PC-3 (cell line): ENCODE results near the gene SIN3B. TPM values are rescaled to one million over a fixed set of nuclear protein-coding genes. Genes with fewer than 3 reads are reported as not detected.

Experiments used
- ATAC-seq: fragments of 200-7000 bp; cut with Tn5 transposase; 2 replicates; pipeline ENCODE4 v1.9.1; 2020; ENCODE audit warnings: mild to moderate bottlenecking, moderate library complexity
- BruUV-seq: library from RNA; stranded (reverse); fragments of 400-500 nt; replicated peaks from 2 replicates; lab custom pipeline; 2021; lab: Mats Ljungman, UMichigan
- CTCF ChIA-PET: fragments of 300-600 bp; sonication (Branson Sonifier 250); formaldehyde crosslinking; loops from one replicate; lab custom pipeline; 2022; ENCODE audit warnings: antibody characterized with exemption; lab: Charles Lee
- POLR2A ChIA-PET: fragments of 300-600 bp; sonication (Branson Sonifier 250); formaldehyde crosslinking; loops from one replicate; lab custom pipeline; 2022; ENCODE audit warnings: antibody characterized with exemption; ENCODE audit not compliant: unreplicated experiment; lab: Charles Lee
- DNase-seq: peaks from one replicate; pipeline ENCODE4 v3.0.0-alpha.2; 2015
- H2AFZ ChIP-seq: fragments of 300-600 bp; sonication (generic); 2 replicates; pipeline ENCODE4 v1.6.0; 2016; ENCODE audit warnings: antibody characterized with exemption, low read length
- H3F3A ChIP-seq: fragments of 300-600 bp; sonication (generic); one replicate; pipeline ENCODE4 v1.6.0; 2017; ENCODE audit warnings: antibody characterized with exemption, low read length, control low read depth, mild to moderate bottlenecking; ENCODE audit not compliant: unreplicated experiment
- H3K27ac ChIP-seq: fragments of 300-600 bp; sonication (generic); 2 replicates; pipeline ENCODE4 v1.5.1; 2016; ENCODE audit warnings: mild to moderate bottlenecking, low read length
- H3K27me3 ChIP-seq: fragments of 300-600 bp; sonication (generic); 2 replicates; pipeline ENCODE4 v1.6.1; 2016; ENCODE audit warnings: low read length, mixed read lengths
- H3K36me3 ChIP-seq: fragments of 300-600 bp; sonication (generic); 2 replicates; pipeline ENCODE4 v1.6.1; 2016; ENCODE audit warnings: low read depth, mixed run types, low read length, mixed read lengths
- H3K4me1 ChIP-seq: fragments of 300-600 bp; sonication (generic); 2 replicates; pipeline ENCODE4 v1.5.1; 2016; ENCODE audit warnings: low read length; ENCODE audit not compliant: insufficient read depth
- H3K4me2 ChIP-seq: fragments of 300-600 bp; sonication (generic); 2 replicates; pipeline ENCODE4 v1.6.0; 2016; ENCODE audit warnings: low read length
- H3K4me3 ChIP-seq: fragments of 300-600 bp; sonication (generic); 2 replicates; pipeline ENCODE4 v1.5.1; 2016; ENCODE audit warnings: mild to moderate bottlenecking, low read length, mixed read lengths
- H3K79me2 ChIP-seq: fragments of 300-600 bp; sonication (generic); 2 replicates; pipeline ENCODE4 v1.6.1; 2017; ENCODE audit warnings: low read length, mixed read lengths
- H3K9ac ChIP-seq: fragments of 300-600 bp; sonication (generic); 2 replicates; pipeline ENCODE4 v1.6.0; 2016; ENCODE audit warnings: mild to moderate bottlenecking, low read length
- H3K9me2 ChIP-seq: fragments of 300-600 bp; sonication (generic); replicated peaks from 2 replicates; pipeline ENCODE4 v1.6.1; 2016; ENCODE audit warnings: mixed run types, low read length, mixed read lengths
- H3K9me3 ChIP-seq: fragments of 300-600 bp; sonication (generic); 2 replicates; pipeline ENCODE4 v1.6.1; 2016; ENCODE audit warnings: low read length, mixed read lengths
- H4K20me1 ChIP-seq: fragments of 300-600 bp; sonication (generic); 2 replicates; pipeline ENCODE4 v1.6.1; 2016; ENCODE audit warnings: low read length, mixed read lengths
- CTCF ChIP-seq: fragments of 300-600 bp; sonication (generic); conservative IDR thresholded peaks from 2 replicates; pipeline ENCODE4 v1.5.1; 2017; ENCODE audit warnings: antibody characterized with exemption, low read depth, mild to moderate bottlenecking, low read length
- EZH2 ChIP-seq: fragments of 300-600 bp; sonication (generic); IDR thresholded peaks from one replicate; pipeline ENCODE4 v1.6.1; 2017; ENCODE audit warnings: antibody characterized with exemption, mild to moderate bottlenecking, low read length; ENCODE audit not compliant: unreplicated experiment
- EZH2phosphoT487 ChIP-seq: fragments of 300-600 bp; sonication (generic); IDR thresholded peaks from 2 replicates; pipeline ENCODE4 v1.6.1; 2018; ENCODE audit warnings: mild to moderate bottlenecking, antibody characterized with exemption, low read length, borderline replicate concordance
- intact Hi-C: fragments of 100-400 bp; cut with micrococcal nuclease; formaldehyde crosslinking; loops from 2 replicates; pipeline ENCODE4 v1.9.0; 2023
- total RNA-seq: library from RNA; depleted of rRNA; stranded (reverse); fragments of >200 nt; gene quantifications from 2 replicates; pipeline ENCODE4 v1.2.3, GENCODE V29; 2014

Gene SIN3B
- total RNA-seq, 1 experiment from 2014 or later: 46.4 TPM

- Histone ChIP-seq H3K9ac (no peak overlapping the region), H3F3A (no peaks in the 10 kb centered on the region), H3K27ac (no peak overlapping the region), H3K4me1 (peaks cover 2% of the 10 kb centered on the region; the same call in 1 of the 2 replicates), H2AFZ (no peak overlapping the region), H3K9me3 (peaks cover 11% of the 10 kb centered on the region; the same call in 1 of the 2 replicates), H3K27me3 (peaks cover 6% of the 10 kb centered on the region; the same call in 1 of the 2 replicates), H4K20me1 (no peaks in the 10 kb centered on the region), H3K9me2 (no peaks in the 10 kb centered on the region), H3K4me3 (no peak overlapping the region), H3K4me2 (no peak overlapping the region), H3K36me3 (no peaks in the 10 kb centered on the region), H3K79me2 (no peaks in the 10 kb centered on the region)
- TF ChIP-seq EZH2 (no peak), EZH2phosphoT487 (no peak)
- intact Hi-C loops: no loop called here
- ATAC-seq (no peak), DNase-seq (no peak)
- ChIA-PET POLR2A (no interaction called here), CTCF (no interaction called here)
- BruUV-seq: no TSS peak
Measured at GRCh38 chr19:16915734-16916133, 86.5 kb downstream of the SIN3B start.

DNA sequence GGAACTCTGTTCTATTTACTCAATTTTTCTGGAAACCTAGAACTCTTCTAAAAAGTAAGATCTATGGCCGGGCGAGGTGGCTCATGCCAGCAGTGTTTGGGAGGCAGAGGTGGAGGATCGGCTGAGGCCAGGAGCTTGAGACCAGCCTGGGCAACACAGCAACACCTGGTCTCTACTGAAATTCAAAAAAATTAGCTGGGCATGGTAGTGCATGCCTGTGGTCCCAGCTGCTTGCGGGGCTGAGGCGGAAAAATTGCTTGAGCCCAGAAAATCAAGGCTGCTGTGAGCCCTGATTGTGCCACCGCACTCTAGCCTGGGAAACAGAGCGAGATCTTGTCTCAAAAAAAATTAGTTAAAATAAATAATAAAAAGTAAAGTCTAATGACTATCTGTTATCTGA is 88.2 kb downstream of the SIN3B start:
- Histone ChIP-seq H3K4me1 (peaks cover 12% of the 10 kb centered on the region), H3K4me3 (no peak overlapping the region), H3K4me2 (no peak overlapping the region), H3K79me2 (no peaks in the 10 kb centered on the region), H3K27me3 (peaks cover 6% of the 10 kb centered on the region; the same call in 1 of the 2 replicates), H3K36me3 (no peaks in the 10 kb centered on the region), H3F3A (no peaks in the 10 kb centered on the region), H3K9ac (no peak overlapping the region), H3K9me3 (peaks cover 11% of the 10 kb centered on the region; the same call in 1 of the 2 replicates), H2AFZ (no peak overlapping the region), H4K20me1 (no peaks in the 10 kb centered on the region), H3K9me2 (no peaks in the 10 kb centered on the region), H3K27ac (no peak overlapping the region)
- intact Hi-C loops: no loop called here
- BruUV-seq: no TSS peak
- ATAC-seq (no peak), DNase-seq (no peak)
- ChIA-PET CTCF (no interaction called here), POLR2A (no interaction called here)
- TF ChIP-seq CTCF: no peak
- no peak for TF ChIP-seq EZH2
- TF ChIP-seq EZH2phosphoT487: no peak

DNA sequence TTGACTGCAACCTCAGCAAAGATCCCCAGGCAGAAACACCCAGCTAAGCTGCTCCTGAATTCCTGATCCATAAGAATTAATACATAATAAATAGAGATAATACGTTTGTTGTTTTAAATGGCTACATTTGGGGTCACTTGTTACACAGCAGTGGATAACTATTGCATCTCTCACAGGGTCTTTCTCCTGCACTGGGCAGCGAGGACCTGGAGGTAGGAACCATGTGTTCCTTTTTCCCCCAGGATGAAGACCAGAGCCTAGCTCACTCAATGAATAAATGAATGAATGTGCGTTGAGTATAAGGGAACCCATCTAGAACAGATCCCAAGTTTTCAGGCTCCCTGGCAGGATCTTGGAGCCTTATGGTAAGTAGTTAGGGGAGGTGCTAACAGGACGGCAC is 90.3 kb downstream of the SIN3B start:
- Histone ChIP-seq H3K4me3 (no peak overlapping the region), H3K36me3 (no peaks in the 10 kb centered on the region), H3K27ac (no peak overlapping the region), H2AFZ (no peak overlapping the region), H3K79me2 (no peaks in the 10 kb centered on the region), H3K9ac (no peak overlapping the region), H3K4me2 (no peak overlapping the region), H3K27me3 (peaks cover 6% of the 10 kb centered on the region; the same call in 1 of the 2 replicates), H3K9me3 (no peaks in the 10 kb centered on the region), H3F3A (no peaks in the 10 kb centered on the region), H3K4me1 (peaks cover 12% of the 10 kb centered on the region), H4K20me1 (no peaks in the 10 kb centered on the region), H3K9me2 (no peaks in the 10 kb centered on the region)
- ChIA-PET CTCF (no interaction called here), POLR2A (no interaction called here)
- DNase-seq: no peak
- ATAC-seq: no peak
- intact Hi-C loops: no loop called here
- TF ChIP-seq CTCF (no peak), EZH2 (no peak), EZH2phosphoT487 (no peak)
- no TSS peak for BruUV-seq
